Keratinocyte (primary cell): ENCODE measurements around the gene METRNL.

Source experiments
- EZH2 ChIP-seq: IDR thresholded peaks from one replicate; pipeline ENCODE4 v1.6.1; 2012; ENCODE audit warnings: inconsistent platforms, mild to moderate bottlenecking, low read length, moderate library complexity
- TF ChIP-seq, protein P1 (sequence below), 3 experiments: IDR thresholded peaks in 1 of 3; conservative IDR thresholded peaks in 1 of 3; optimal IDR thresholded peaks in 1 of 3; 2 replicates in 2 of 3; 3 replicates in 1 of 3; pipeline versions ENCODE3 to v1.5.1; 2011; ENCODE audit warnings: low read length in 3 of 3, mild to moderate bottlenecking in 3 of 3, moderate library complexity in 2 of 3, control low read depth in 1 of 3, inconsistent platforms in 1 of 3; ENCODE audit not compliant: insufficient read depth in 2 of 3; ENCODE audit errors: extremely low read depth in 1 of 3

DNA sequence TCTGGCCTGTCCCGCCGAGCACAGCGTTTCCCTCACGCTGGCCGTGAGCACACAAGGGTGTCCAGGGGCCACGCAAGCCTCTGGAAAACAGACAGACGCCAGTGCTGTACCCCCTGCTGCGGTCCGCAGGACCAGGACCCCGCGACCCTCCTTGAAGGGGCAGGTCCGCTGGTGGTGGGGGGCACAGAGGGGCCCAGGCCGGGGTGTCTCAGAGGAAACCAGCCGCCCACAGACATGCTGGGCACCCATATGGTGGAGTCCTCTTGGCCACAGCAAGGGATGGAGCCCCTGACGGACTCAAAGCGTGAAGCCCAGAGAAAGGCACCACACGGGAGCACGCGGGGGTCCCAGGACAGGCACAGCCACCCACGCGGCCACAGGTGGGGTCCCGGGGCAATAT lies 34.4 kb downstream of the METRNL start:
- TF ChIP-seq, protein P1, sequence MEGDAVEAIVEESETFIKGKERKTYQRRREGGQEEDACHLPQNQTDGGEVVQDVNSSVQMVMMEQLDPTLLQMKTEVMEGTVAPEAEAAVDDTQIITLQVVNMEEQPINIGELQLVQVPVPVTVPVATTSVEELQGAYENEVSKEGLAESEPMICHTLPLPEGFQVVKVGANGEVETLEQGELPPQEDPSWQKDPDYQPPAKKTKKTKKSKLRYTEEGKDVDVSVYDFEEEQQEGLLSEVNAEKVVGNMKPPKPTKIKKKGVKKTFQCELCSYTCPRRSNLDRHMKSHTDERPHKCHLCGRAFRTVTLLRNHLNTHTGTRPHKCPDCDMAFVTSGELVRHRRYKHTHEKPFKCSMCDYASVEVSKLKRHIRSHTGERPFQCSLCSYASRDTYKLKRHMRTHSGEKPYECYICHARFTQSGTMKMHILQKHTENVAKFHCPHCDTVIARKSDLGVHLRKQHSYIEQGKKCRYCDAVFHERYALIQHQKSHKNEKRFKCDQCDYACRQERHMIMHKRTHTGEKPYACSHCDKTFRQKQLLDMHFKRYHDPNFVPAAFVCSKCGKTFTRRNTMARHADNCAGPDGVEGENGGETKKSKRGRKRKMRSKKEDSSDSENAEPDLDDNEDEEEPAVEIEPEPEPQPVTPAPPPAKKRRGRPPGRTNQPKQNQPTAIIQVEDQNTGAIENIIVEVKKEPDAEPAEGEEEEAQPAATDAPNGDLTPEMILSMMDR (optimal IDR thresholded peaks at IDR 0.05 in 1 of 3, IDR thresholded peaks at IDR 0.05 in 1 of 3, conservative IDR thresholded peaks at IDR 0.05 in 1 of 3; ENCODE audit: extremely low read depth in 1 of 3, insufficient read depth in 2 of 3, low read length in 3 of 3): no peak
- no peak for TF ChIP-seq EZH2
